Gastroesophageal sphincter (tissue), 2 donors: ENCODE measurements around the gene DDX3X.

Source experiments
- EP300 ChIP-seq: sonication (generic); formaldehyde crosslinking; IDR thresholded peaks from one replicate; pipeline ENCODE4 v1.6.1; 2017; ENCODE audit warnings: antibody characterized with exemption, mild to moderate bottlenecking
- POLR2A ChIP-seq, 2 donors: fragments of 450-650 bp; IDR thresholded peaks; one replicate each; pipeline ENCODE4 v1.6.1; 2017; ENCODE audit warnings: antibody characterized with exemption in 2 of 2, mild to moderate bottlenecking in 2 of 2, moderate library complexity in 1 of 2

GRCh38 chrX:41351923-41352322 lies 18.0 kb downstream of the DDX3X start:
- no peak for TF ChIP-seq POLR2A (IDR thresholded peaks at IDR 0.05)
- no peak for TF ChIP-seq EP300
